Endothelial cell of umbilical vein (primary cell): ENCODE data around the gene WDR37. TPM values are rescaled to one million over a fixed set of nuclear protein-coding genes. Genes with fewer than 3 reads are reported as not detected.
A peak's percentile ranks its signal among the peaks of the same experiment; 100 is the strongest.

Source experiments
- Bru-seq: library from RNA; stranded (reverse); fragments of 400-500 nt; gene quantifications from one replicate; lab custom pipeline; 2021; lab: Mats Ljungman, UMichigan
- BruChase-seq, 2 experiments: library from RNA; stranded (reverse); fragments of 400-500 nt; gene quantifications; one replicate each; lab custom pipeline; 2021; lab: Mats Ljungman, UMichigan
- BruUV-seq: library from RNA; stranded (reverse); fragments of 400-500 nt; replicated peaks from 2 replicates; lab custom pipeline; 2021; lab: Mats Ljungman, UMichigan
- CTCF ChIA-PET: fragments of 300-600, 350-600 bp; sonication (Branson Sonifier 250); formaldehyde crosslinking; loops from one replicate; lab custom pipeline; 2021; ENCODE audit warnings: antibody characterized with exemption, inconsistent platforms; lab: Charles Lee
- POLR2A ChIA-PET: fragments of 300-600, 350-600 bp; sonication (Branson Sonifier 250); formaldehyde crosslinking; loops from one replicate; lab custom pipeline; 2021; ENCODE audit warnings: antibody characterized with exemption, inconsistent platforms; lab: Charles Lee
- DNase-seq: peaks from one replicate; pipeline ENCODE4 v3.0.0-alpha.2; 2011; ENCODE audit warnings: low read depth, low spot score
- FAIRE-seq: peaks from 2 replicates; lab custom pipeline; 2011; peaks lifted over from hg19 to GRCh38; lab: Jason Lieb, UNC
- H2AFZ ChIP-seq: 2 replicates; pipeline ENCODE4 v1.6.0; 2012; ENCODE audit warnings: low read depth, low read length, control low read depth, inconsistent platforms
- H3K27ac ChIP-seq: 2 replicates; pipeline ENCODE4 v1.5.1; 2011; ENCODE audit warnings: low read depth, mild to moderate bottlenecking, control low read depth, low read length, moderate library complexity; ENCODE audit not compliant: insufficient read depth
- H3K27me3 ChIP-seq, 2 experiments: 2 replicates each; pipeline versions ENCODE4 v1.6.0 to v1.6.1; 2011; ENCODE audit warnings: low read length in 2 of 2, mixed read lengths in 1 of 2; ENCODE audit not compliant: control insufficient read depth in 2 of 2, insufficient read depth in 2 of 2
- H3K36me3 ChIP-seq, 2 experiments: 2 replicates in 1 of 2; 3 replicates in 1 of 2; pipeline ENCODE4 v1.5.1; 2011; ENCODE audit warnings: low read length in 2 of 2, mild to moderate bottlenecking in 1 of 2, moderate library complexity in 1 of 2; ENCODE audit not compliant: control insufficient read depth in 2 of 2, insufficient read depth in 2 of 2; ENCODE audit errors: extremely low read depth in 1 of 2
- H3K4me1 ChIP-seq: 3 replicates; pipeline ENCODE4 v1.5.1; 2011; ENCODE audit warnings: mild to moderate bottlenecking, low read length; ENCODE audit not compliant: control insufficient read depth, insufficient read depth; ENCODE audit errors: extremely low read depth
- H3K4me2 ChIP-seq: 2 replicates; pipeline ENCODE4 v1.6.1; 2011; ENCODE audit warnings: low read length, control low read depth, mixed read lengths; ENCODE audit not compliant: insufficient read depth
- H3K4me3 ChIP-seq, 3 experiments: fragments of 200-600 bp in 1 of 3; sonication (generic), shearing (Covaris generic) in 1 of 3; replicated peaks in 1 of 3; 2 replicates each; pipeline ENCODE4 v1.5.1; 2011 to 2016; ENCODE audit warnings: control low read depth in 3 of 3, low read length in 3 of 3, mild to moderate bottlenecking in 2 of 3, inconsistent platforms in 1 of 3, low read depth in 1 of 3, moderate library complexity in 1 of 3; ENCODE audit not compliant: insufficient read depth in 1 of 3
- H3K79me2 ChIP-seq: 2 replicates; pipeline ENCODE4 v1.6.0; 2012; ENCODE audit warnings: low read length, inconsistent platforms; ENCODE audit not compliant: control insufficient read depth, insufficient read depth
- H3K9ac ChIP-seq: replicated peaks from 2 replicates; pipeline ENCODE3; 2011; ENCODE audit warnings: low read length, control low read depth; ENCODE audit not compliant: insufficient read depth; ENCODE audit errors: extremely low read depth
- H3K9me1 ChIP-seq: replicated peaks from 3 replicates; pipeline ENCODE4 v1.6.0; 2011; ENCODE audit warnings: mild to moderate bottlenecking, low read length; ENCODE audit not compliant: control insufficient read depth, insufficient read depth; ENCODE audit errors: extremely low read depth
- H3K9me3 ChIP-seq: replicated peaks from 2 replicates; pipeline ENCODE4 v1.5.1; 2012; ENCODE audit warnings: low read length, inconsistent platforms; ENCODE audit not compliant: control insufficient read depth, insufficient read depth
- H4K20me1 ChIP-seq: replicated peaks from 2 replicates; pipeline ENCODE3; 2011; ENCODE audit warnings: mild to moderate bottlenecking, low read length; ENCODE audit not compliant: control insufficient read depth, insufficient read depth; ENCODE audit errors: extremely low read depth
- EZH2 ChIP-seq: IDR thresholded peaks from 2 replicates; pipeline ENCODE4 v1.6.1; 2012; ENCODE audit warnings: borderline replicate concordance, low read depth, mild to moderate bottlenecking, moderate library complexity, low read length, inconsistent platforms; ENCODE audit not compliant: severe bottlenecking
- FOS ChIP-seq: IDR thresholded peaks from 2 replicates; pipeline ENCODE4 v1.6.1; 2011; ENCODE audit warnings: mild to moderate bottlenecking, low read length, moderate library complexity, borderline replicate concordance; ENCODE audit not compliant: insufficient read depth
- GATA2 ChIP-seq: IDR thresholded peaks from 2 replicates; pipeline ENCODE4 v1.7.0; 2011; ENCODE audit warnings: low read depth, mild to moderate bottlenecking, moderate library complexity, mixed read lengths, low read length; ENCODE audit not compliant: insufficient read length, insufficient read depth
- JUN ChIP-seq: IDR thresholded peaks from 2 replicates; pipeline ENCODE4 v1.6.1; 2011; ENCODE audit warnings: borderline replicate concordance, low read depth; ENCODE audit not compliant: insufficient read length, insufficient read depth
- MYC ChIP-seq: IDR thresholded peaks from one replicate; pipeline ENCODE4 v1.6.1; 2011; ENCODE audit warnings: mild to moderate bottlenecking, low read depth, low read length
- POLR2A ChIP-seq: IDR thresholded peaks from 2 replicates; pipeline ENCODE4 v1.6.1; 2012; ENCODE audit warnings: low read depth, mild to moderate bottlenecking, control low read depth, low read length
- POLR2AphosphoS5 ChIP-seq: IDR thresholded peaks from 2 replicates; pipeline ENCODE4 v1.6.1; 2012; ENCODE audit warnings: low read depth, mild to moderate bottlenecking, control low read depth, low read length, moderate library complexity; ENCODE audit not compliant: insufficient read depth
- dilution Hi-C: fragments of 300-500 bp; cut with MboI; formaldehyde crosslinking; loops from one replicate; pipeline ENCODE4 v1.15.0; 2019; ENCODE audit warnings: low sequenced_read_pairs; ENCODE audit not compliant: extremely low pct_ligation_motif_present
- intact Hi-C: fragments of 100-400 bp; cut with micrococcal nuclease; formaldehyde crosslinking; loops from one replicate; pipeline ENCODE4 v1.10.0; 2022
- long read RNA-seq: library from polyadenylated mRNA; stranded (forward); transcript quantifications from one replicate; pipeline ENCODE4 v2.0.0, GENCODE V29; 2021
- polyA minus RNA-seq, 3 experiments: library from RNA; depleted of rRNA, polyadenylated mRNA; stranded (reverse); fragments of >200 nt; gene quantifications; 1 replicate in 1 of 3; 2 replicates in 2 of 3; pipeline ENCODE4 v1.2.3, GENCODE V29; 2011
- polyA plus RNA-seq, 4 experiments: library from polyadenylated mRNA; depleted of rRNA in 3 of 4; stranded (reverse) in 3 of 4; unstranded in 1 of 4; fragments of >200 nt; gene quantifications; 2 replicates each; pipeline versions ENCODE4 v1.2.1 to v1.2.3, GENCODE V29; 2011 to 2012; ENCODE audit warnings: missing spikeins in 1 of 4
- total RNA-seq: library from RNA; stranded (reverse); gene quantifications from 2 replicates; pipeline ENCODE4 v1.2.3, GENCODE V29; 2021
- TF ChIP-seq, protein P1 (sequence below), 2 donors: IDR thresholded peaks; 1 replicate in 1 of 2; 2 replicates in 1 of 2; pipeline ENCODE4 v1.5.1; 2011; ENCODE audit warnings: low read length in 2 of 2, mild to moderate bottlenecking in 2 of 2, moderate library complexity in 2 of 2, control low read depth in 1 of 2, inconsistent platforms in 1 of 2, low read depth in 1 of 2; ENCODE audit not compliant: insufficient read depth in 1 of 2; ENCODE audit errors: extremely low read depth in 1 of 2
- TF ChIP-seq, protein P2 (sequence below): IDR thresholded peaks from 2 replicates; pipeline ENCODE4 v1.6.1; 2011; ENCODE audit not compliant: insufficient read depth, insufficient read length

WDR37 gene, protein sequence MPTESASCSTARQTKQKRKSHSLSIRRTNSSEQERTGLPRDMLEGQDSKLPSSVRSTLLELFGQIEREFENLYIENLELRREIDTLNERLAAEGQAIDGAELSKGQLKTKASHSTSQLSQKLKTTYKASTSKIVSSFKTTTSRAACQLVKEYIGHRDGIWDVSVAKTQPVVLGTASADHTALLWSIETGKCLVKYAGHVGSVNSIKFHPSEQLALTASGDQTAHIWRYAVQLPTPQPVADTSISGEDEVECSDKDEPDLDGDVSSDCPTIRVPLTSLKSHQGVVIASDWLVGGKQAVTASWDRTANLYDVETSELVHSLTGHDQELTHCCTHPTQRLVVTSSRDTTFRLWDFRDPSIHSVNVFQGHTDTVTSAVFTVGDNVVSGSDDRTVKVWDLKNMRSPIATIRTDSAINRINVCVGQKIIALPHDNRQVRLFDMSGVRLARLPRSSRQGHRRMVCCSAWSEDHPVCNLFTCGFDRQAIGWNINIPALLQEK
- total RNA-seq (25.5 and 26.4 TPM in 2 replicates), polyA plus RNA-seq (19.5 and 21.7 TPM in 2 replicates), polyA minus RNA-seq (35.7 and 37.4 TPM in 2 replicates), Bru-seq, nascent RNA (percentile 84 among the genes with signal in this experiment), BruChase-seq, experiment 1, labeled RNA remaining after a 6-hour chase (percentile 78 among the genes with signal in this experiment), BruChase-seq, experiment 2, labeled RNA remaining after a 2-hour chase (percentile 85 among the genes with signal in this experiment)
- 16.8 and 17.3 TPM in 2 replicates for polyA plus RNA-seq (2011; cell fraction: cytosol; rRNA removed)
- polyA plus RNA-seq (2011; cell fraction: nucleus; rRNA removed), result 38.3 and 39.8 TPM in 2 replicates
- polyA plus RNA-seq (2012), result 17.1 and 18.3 TPM in 2 replicates
- polyA minus RNA-seq (2011; cell fraction: cytosol; rRNA and poly(A)+ RNA removed), result 5.9 TPM
- 23.9 and 32.2 TPM in 2 replicates for polyA minus RNA-seq (2011; cell fraction: nucleus; rRNA and poly(A)+ RNA removed)
- long read RNA-seq, full-length matches to known transcripts, result 2 of 40 reads
- long read RNA-seq, partial matches to known transcripts, result 5 of 40 reads
- long read RNA-seq, other reads (novel, unspliced or antisense), result 33 of 40 reads

DNA sequence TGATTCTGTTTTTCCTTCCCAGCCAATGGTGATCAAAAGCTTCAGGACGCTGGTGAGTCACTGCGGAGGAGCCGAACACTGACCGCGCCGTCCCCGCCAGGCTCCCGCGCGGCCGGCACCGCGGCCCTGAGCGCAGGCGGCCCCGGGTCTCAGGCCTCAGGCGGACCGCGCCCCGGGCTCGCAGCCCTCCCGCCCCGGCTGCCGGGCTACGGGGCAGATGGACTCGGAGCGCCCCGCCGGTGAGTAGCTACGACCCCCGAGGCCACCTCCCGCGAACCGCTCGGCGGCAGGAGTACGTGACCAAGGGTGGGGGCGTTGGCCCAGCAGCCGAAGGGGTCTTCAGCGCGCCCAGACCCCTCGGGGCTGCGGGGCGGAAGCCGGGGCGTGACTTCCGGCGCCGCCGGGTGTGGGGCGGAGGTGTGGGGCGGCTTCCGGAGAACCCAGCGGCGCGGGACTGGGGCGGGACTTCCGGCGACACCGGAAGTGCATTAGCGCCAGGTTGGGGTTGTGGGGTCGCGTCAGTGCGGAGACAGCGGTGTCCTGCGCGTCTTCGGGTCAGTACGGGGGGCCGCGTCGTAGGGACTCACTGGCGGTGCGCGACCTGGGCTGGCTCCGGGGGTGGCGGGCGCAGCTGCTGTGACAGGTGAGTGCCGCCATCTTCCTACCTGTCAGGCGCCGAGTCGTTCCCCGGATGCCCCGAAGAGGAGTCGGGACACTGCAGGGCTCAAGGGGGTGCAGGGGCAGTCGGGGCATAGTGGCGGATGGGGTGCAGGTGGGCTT is at the start of gene WDR37:
WDR37 (plus strand) TSS at position 60 of the 780 bp plus-strand sequence. CDS start 15,771 bp downstream, outside the sequence.
- TF ChIP-seq, protein P1, sequence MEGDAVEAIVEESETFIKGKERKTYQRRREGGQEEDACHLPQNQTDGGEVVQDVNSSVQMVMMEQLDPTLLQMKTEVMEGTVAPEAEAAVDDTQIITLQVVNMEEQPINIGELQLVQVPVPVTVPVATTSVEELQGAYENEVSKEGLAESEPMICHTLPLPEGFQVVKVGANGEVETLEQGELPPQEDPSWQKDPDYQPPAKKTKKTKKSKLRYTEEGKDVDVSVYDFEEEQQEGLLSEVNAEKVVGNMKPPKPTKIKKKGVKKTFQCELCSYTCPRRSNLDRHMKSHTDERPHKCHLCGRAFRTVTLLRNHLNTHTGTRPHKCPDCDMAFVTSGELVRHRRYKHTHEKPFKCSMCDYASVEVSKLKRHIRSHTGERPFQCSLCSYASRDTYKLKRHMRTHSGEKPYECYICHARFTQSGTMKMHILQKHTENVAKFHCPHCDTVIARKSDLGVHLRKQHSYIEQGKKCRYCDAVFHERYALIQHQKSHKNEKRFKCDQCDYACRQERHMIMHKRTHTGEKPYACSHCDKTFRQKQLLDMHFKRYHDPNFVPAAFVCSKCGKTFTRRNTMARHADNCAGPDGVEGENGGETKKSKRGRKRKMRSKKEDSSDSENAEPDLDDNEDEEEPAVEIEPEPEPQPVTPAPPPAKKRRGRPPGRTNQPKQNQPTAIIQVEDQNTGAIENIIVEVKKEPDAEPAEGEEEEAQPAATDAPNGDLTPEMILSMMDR (IDR thresholded peaks at IDR 0.05; ENCODE audit: extremely low read depth in 1 of 2, insufficient read depth in 1 of 2, low read depth in 1 of 2, low read length in 2 of 2), result no peak
- peak; percentile 90 for TF ChIP-seq POLR2AphosphoS5
- peak; percentile 62 for TF ChIP-seq FOS
- TF ChIP-seq MYC, result no peak
- no peak for TF ChIP-seq GATA2
- TF ChIP-seq EZH2, result no peak
- TF ChIP-seq POLR2A, result peak; percentile 69
- peak; percentile 47 for TF ChIP-seq JUN
- TF ChIP-seq, protein P2, sequence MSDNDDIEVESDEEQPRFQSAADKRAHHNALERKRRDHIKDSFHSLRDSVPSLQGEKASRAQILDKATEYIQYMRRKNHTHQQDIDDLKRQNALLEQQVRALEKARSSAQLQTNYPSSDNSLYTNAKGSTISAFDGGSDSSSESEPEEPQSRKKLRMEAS, result peak; percentile 15
- H4K20me1 ChIP-seq, result no peaks in the 10 kb centered on the region
- H3K4me1 ChIP-seq, result peaks cover 29% of the 10 kb centered on the region
- H3K27ac ChIP-seq, result peak within 1 kb of the TSS; percentile 87
- H3K9me1 ChIP-seq, result no peaks in the 10 kb centered on the region
- H3K79me2 ChIP-seq, result peaks cover 76% of the 10 kb centered on the region
- no peaks in the 10 kb centered on the region for H3K27me3 ChIP-seq
- ChIA-PET POLR2A (interaction anchor here (0.8 to 1.0 kb wide), 2 partner anchors 13 to 125 kb away, joined by 4 to 5 read pairs; partner anchors contain the start of gene LARP4B), CTCF (interaction anchor here (0.8 to 1.8 kb wide), 4 partner anchors 9 to 41 kb away, joined by 3 to 5 read pairs (median 4); no protein-coding TSS in a partner anchor)
- peak within 1 kb of the TSS; percentile 84 for H3K4me2 ChIP-seq
- H2AFZ ChIP-seq, result peak within 1 kb of the TSS; percentile 33
- FAIRE-seq (no peak), DNase-seq (peak; percentile 61)
- H3K4me3 ChIP-seq, result peak within 1 kb of the TSS; percentile 71 to 83 (median 75)
- no peaks in the 10 kb centered on the region for H3K9me3 ChIP-seq
- H3K9ac ChIP-seq, result peak within 1 kb of the TSS; percentile 96
- no TSS peak for BruUV-seq
- dilution Hi-C loops (no loop called here), intact Hi-C loops (loop anchor here (1.0 kb wide), 1 partner anchor 7 kb away; the partner anchor contains the start of gene IDI1)
- H3K36me3 ChIP-seq, result peaks cover 0 to 4% of the 10 kb centered on the region in 2 experiments
